ENCODE data around the gene TCAIM.
"Not testable (repeated sequence)": the region's sequence is repeated elsewhere in the genome, so short reads cannot be mapped to it uniquely, and the experiment has no call there.

The TCAIM gene

DNA sequence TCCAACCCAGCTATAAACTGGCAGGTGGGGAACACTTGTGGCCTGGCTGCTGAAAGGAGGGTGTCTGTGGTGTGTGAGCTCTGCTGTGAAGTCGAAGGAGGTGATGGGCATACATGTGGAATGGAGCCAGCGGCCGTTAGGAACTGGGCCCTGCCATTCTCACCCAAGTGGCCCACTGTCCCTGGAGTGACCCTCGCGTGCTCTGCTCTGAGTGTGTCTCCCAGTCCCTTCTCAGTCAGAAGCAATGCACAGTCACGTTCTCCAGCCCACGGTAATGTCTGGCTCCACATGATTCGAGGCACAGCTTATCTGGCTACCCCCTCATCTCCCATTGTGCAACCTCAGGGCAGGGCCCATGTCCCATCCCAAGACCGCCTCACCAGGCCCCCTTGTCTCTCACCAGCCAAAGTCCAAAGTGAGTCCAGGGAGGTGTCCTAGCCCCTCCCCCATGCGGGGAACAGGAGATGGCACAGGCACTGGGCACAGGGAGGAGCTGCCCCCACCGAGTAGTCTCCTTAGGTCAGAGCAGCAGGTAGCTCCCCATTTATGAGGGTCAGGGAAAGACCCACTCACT, 76.0 kb downstream of the TCAIM start:
- DNase-seq = no peak

DNA sequence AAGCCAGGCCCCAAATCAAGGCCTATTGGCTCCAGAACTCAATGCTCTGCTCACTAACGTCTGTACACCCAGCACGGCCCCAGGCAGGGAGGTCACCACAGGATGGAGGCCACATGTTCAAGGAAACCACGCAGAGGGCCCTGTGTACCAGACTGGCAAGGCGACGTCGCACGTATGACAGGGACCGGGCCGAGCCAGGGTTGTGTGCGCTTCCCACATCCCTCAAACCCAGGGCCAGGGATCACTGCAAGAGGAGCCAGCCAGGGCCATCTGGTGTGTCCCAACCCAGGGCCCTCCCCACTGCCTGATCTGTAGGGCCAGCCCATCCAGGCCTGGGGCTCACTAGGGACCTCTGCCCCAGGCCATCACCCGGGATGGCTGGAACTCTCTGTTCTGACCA, 76.9 kb downstream of the TCAIM start:
- DNase-seq = no peak

DNA sequence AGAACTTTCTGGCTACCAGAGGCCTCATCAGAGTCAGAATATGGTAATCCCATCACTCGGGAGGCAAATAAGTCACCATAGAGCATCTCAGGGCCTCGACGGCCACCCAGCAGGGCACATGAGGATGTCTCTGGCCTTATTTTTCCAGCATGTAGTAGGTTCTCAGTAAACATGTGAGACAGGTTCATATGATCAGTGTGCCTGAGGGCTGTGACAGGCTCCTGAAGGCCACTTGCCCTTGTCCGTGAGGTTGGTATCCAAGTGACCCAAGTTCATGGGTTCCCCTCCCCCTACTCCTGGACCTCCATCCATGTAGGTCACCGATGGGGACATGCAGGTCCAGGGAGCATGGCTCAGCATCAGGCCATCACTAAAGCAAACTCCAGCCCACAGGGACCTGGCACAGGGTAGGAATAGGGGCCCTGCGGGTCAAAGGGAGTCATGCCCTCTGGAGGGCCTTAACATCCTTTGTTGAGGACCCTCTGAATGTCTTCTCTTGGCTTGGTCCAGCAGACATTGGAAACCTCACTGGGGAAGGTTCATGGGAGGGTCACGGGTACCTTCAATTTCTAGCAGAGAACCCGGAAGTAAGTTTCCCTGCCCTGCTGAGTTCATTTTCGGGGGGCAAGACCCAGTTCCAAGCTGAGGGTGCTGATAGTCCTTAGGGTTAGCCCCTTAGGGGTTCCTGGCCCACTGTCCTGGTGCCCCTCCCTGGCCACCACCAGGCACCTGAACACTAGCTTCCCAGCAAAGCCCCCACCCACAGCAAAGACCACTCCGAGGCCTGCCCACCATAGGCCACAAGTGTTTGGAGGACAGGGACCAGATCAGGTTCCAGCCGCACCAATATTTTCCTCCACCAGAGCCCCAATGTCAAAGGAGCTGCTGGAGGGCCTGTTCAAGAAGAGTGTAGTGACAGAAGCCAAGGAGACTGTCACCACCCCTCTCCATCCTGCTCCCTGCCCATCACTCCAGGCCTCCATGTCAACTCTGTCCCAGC, 77.8 kb downstream of the TCAIM start:
- DNase-seq = no peak

DNA sequence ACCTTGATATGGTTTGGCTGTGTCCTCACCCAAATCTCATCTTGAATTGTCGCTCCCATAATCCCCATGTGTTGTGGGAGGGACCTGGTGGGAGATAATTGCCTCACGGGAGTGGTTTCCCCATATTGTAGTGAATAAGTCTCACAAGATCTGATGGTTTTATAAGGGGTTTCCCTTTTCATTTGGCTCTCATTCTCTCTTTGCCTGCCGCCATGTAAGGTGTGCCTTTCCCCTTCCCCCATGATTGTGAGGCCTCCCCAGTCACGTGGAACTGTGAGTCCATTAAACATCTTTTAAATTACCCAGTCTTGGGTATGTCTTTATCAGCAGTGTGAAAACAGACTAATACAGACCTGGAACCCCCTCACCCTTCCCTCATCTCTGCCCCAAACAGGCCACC, 79.6 kb downstream of the TCAIM start:
- DNase-seq = not testable (repeated sequence)

DNA sequence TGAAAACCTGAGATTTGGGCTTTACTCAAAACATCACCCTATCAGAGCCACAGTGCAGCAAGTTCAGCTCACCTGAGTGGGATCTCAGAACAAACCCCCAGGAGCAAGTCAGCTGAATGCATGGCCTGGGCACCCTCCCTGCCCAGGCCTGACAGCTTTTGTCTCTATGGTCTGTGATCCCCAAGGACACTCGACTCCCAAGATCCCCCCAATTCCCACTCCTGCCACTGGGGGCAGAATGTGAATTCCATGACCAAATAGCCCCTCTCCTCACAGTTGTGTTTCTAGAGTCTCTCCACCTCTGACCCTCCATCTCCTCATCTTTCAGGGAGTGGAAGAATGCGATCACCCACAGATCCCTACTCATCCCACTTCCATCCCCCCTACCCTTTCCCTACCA, 80.0 kb downstream of the TCAIM start:
- DNase-seq = no peak

DNA sequence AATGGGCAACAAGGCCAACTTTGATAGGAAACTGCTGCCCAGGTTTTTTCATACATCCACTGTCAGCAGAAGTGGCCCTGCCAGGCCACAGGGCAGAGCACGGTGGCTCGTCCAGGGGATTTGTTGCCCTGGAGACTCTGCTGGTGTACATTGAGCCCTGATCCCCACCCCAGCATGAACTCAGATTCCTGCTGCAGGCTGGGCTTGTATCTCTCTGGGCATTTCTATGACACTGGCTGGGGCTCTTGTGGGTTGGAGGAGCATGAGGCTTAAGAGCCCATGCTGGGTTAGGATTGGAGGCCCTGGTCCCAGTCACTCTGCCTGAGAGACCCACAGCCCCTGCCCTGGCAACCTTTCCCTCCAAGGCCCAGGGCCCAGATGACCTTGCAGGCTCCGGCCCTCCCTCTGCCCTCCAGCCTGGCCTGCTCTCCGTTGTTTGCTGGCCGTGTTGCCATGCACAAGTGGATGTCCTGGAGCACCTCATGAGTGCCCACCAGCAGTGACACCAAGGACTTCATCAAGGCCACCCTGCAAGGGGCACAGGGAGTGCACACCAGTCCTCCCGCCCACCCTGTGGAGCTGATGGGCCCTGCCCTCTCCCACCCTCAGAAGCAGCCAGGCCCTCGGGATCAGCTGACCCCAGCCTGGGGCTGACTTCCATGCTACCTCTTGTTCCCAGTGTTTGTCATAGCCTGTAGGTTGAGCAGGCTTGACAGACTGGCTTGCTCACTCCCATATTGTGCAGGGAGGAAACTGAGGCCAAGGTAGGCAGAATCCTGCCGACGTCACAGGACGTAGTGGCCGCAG, 80.8 kb downstream of the TCAIM start:
- no peak for DNase-seq

DNA sequence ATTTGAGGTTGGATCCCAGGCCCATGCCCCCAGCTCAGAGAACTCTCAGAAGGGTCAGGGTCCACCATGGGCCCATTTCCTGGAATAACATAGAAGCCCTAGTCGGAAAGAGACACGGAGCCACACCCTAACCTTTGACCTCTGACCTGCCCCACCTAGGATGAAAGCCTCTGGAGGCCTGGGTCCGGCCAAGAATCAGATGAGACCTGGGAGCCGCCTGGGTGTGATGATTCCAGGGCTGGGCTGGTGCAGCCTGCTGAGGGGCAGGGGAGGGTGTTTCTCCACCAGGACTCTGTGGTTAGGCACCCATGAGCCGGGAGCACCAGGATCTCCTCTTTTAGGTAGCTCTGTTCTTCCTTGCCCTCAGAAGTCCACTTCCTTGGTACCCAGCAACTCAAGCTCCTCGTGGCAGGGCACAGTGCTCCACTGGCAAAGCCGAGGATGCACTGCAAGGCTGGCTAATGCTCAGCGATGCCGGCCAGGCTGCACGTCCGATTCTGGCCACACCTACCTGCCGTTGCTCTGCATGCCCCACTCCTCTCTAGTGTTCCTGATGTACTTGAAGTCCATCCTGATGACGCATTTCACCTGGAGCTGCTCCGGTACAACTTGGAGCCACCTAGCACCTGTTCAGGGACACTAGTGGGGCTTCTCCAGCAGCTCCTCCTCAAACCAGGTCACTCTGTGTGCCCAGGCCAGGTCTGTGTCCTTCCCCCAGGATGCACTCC, 81.5 kb downstream of the TCAIM start:
- no peak for DNase-seq

DNA sequence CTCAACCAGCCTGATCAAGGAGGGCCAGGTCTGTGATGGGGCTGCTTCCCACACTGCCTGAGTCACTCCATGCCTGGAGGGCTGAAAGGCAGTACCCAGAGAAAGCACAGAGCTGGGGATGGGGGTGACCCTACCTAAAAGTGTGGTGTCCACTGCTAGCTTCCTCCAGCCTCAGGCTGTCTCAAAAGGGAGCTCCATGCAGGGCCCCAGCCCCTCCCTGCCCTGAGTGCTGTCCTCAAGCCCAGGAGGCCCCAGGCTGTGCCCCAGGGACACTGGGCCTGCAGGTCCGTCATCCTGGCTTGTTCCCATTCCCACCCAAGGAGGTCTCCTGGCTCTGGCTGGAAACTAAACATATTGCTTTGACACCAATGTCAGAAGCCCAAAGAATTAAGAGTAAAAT, 82.1 kb downstream of the TCAIM start:
- DNase-seq = no peak

DNA sequence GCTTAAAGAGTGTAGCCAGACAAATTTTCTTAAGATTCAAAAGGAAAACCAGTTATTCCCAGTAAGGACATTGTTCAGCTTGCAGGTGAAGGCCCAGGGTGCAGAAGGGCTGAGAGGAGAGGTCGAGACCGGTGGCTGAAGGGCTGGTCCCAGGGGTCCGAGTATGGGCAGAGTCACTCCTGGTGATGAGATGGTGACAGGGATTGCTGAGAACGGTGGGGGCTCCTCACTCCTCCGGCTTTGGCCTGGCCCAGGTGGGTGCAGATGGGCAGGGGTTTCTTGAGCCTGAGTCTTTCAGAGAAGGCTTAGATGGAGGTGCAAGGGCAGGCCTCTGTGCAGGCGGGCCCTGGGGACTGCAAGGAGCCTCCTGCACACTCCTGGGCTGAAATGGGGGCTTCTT, 82.7 kb downstream of the TCAIM start:
- no peak for DNase-seq

DNA sequence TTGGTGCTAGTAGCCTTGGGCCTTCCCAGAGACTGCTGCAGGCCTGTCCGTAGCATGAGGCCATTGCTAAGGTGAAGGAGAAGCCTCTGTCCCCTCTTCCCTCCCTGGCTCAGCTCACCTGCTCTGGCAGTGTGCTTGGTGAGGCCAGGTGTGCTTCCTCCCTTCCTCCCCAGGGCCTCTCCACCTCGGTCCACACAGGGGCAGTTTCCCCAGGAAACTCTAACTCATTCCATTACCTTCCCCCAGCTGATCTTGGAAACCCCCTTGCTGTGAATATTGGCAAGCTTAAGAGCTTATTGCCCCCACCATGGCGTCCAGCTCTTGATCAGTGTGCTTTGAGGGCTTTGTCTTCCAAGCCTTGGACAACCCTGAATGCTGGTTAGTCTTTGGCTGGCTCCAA, 86.2 kb downstream of the TCAIM start:
- DNase-seq = no peak

DNA sequence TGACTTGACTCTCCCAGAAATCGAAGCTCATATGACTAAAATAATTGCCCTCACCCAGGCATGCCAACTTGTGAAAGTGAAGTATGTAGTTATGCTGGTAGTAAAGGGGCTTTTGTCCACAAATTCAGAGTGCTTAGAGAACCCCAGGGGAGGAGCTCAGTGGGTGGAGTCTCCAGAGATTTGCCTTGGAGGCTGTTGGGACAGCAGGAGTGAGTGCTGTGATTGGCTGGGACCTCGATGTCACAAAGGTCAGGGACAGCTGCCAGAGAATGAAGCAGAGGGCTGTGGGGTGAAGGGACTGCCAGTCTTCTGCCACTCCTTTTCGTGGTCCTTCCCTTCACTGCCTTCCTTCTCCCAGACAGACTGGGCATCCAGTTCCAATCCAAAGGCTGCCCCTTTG, 89.1 kb downstream of the TCAIM start:
- DNase-seq = peak in 1 of 56 donors; percentile 4

DNA sequence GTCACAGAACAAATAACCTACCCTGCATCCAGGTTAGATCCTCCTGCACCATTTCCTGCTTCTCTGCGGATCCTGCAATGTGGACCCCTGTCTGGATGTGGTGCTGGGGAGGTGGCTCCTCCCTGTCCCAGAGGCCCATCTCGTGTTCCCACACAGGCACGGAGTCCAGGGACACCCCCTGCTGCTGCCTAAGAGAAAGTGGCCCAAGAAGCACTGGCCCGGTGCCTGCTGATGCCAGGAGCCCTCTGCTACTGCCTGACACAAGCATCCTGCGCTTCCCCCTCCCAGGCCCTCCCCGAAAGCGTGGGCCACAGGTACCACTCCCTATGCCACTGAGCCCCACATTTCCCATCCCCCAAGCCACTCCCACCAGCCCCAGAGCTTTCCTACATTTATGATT, 90.3 kb downstream of the TCAIM start:
- DNase-seq = no peak

DNA sequence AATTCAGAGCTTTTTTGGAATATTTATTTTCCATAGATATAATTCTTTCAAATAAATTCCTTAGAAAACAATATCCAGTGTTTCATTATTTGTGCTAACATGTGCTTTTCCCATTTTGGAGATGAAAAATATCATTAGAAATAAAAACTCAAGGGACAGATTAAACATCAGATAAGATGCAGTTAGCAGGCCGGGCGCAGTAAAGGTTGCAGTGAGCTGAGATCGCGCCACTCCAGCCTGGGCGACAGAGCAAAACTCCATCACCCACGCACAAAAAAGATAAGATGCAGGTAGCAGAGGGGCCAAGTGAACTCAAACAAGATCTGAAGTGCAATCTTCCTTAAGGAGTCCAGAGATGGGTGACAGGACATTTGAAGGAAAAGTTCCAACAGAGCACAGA, 90.9 kb downstream of the TCAIM start:
- DNase-seq = no peak

DNA sequence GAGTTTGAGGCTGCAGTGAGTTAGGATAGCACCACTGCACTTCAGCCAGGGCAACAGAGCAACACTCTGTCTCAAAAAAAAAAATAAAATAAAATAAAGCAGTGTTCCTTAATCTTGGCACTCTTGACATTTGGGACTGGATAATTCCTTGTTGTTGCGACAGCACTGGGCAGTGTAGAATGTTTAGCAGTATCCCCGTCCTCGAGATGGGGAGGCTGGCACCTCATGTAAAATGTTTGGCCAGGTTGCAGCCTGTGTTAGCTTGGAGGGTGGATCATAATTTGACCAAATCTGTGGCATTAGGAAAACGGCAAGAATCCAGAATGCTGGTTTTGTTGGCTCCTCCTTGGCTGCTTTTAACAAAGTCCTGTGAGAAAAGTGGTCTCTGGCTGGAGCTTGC, 91.9 kb downstream of the TCAIM start:
- no peak for DNase-seq

DNA sequence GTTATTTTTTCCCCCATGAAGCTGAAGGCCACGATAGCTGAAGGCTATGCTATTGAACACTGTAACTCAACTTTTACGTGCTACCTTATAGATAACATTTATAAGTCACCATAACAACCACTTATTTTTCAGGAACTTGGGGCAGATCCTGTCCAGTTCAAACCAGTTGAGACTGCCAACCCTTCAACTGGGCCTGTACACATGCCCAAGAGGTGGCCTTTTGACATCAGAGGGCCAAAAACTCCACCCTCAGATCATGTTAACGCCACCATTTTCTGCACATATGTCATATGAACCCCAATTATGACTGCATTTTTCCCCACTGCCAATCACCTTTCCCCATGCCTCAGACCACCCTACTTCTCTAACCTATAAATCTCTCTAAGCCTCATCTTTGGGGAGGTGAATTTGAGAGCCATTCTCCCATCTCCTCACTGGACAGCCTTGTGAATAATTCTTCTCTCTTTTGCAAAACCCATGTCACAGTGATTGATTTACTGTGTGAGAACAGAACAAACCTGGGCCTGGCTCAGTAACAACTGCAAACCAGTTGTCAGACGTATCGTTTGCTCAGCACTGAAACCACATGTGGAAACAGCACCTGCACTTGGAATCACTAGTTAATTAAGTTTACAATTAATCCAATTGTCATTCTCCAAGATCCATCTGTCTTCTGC, 96.4 kb downstream of the TCAIM start:
- no peak for DNase-seq

DNA sequence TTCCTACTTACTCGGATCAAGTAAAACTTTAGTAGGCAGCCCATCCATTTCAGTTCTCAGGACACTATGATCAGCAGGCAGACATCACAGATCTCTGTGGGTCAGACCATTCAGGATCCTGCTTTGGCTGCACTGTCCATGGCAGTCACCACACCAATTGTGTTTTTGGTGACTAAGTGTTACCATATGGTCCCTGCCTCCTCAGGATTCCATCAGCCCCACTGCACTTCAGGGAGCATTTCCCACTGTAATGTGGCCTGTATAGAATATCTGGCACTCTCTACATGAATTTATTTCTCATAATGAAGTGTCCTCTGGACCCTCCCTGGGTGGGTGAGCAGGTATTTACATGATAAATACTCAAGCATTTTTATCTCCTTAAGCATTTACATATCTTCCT, 97.6 kb downstream of the TCAIM start:
- no peak for DNase-seq

DNA sequence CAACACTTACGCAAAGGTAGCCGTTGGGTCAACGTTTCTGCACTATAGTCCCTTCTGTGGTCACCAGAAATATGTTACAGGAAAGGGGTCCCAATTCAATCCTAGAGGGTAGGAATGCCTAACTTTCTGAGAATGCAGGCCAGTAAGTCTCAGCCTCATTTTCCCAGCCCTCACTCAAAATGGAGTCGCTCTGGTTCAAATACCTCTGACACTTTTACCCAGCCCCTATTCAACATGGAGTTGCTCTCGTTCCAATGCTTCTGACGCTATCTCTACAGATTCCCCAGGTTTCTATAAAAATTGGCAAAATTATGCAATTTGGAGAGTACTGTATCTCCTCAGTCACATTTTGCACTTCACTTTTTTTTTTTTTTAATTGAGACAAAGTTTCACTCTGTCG, 99.2 kb downstream of the TCAIM start:
- no peak for DNase-seq

DNA sequence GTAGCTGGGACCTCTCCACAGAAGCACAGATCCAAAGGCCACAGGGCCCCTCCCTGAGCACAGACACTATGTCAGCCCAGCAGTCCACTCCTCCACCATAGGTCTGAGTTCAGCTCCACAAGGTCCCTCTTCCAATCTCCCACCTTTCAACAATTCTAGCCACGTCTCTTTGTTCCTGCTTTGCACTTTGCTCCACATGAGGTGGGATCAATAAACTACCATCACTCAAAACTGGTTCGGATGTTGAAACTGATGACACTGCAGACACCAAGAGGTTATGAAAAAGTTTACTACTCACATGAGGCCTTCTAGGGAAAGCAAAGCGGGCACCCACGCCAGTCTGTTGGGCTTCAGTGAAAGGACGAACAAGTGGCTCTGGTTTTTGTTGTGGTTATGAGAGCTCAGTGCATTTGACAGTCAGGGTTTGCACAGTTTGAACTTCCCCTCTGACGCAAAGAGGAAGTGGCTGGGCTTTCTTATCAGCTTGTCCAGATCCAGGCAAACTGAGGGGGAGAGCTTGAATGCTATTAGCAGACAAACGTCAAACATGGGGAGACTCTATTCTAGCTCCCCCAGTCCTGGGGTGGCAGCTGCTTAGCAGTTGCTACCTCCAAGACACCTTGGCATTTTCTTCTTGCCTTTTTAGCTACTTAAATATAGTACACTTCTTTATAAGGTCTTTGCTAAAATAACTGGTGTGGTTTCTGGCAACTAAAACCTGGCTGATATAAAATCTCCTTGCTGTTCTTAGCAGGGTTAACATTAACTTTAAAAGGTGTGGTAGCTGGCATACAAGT, 101.1 kb downstream of the TCAIM start:
- peak in 23 of 56 donors; percentile 3 to 55 (median 10) for DNase-seq

DNA sequence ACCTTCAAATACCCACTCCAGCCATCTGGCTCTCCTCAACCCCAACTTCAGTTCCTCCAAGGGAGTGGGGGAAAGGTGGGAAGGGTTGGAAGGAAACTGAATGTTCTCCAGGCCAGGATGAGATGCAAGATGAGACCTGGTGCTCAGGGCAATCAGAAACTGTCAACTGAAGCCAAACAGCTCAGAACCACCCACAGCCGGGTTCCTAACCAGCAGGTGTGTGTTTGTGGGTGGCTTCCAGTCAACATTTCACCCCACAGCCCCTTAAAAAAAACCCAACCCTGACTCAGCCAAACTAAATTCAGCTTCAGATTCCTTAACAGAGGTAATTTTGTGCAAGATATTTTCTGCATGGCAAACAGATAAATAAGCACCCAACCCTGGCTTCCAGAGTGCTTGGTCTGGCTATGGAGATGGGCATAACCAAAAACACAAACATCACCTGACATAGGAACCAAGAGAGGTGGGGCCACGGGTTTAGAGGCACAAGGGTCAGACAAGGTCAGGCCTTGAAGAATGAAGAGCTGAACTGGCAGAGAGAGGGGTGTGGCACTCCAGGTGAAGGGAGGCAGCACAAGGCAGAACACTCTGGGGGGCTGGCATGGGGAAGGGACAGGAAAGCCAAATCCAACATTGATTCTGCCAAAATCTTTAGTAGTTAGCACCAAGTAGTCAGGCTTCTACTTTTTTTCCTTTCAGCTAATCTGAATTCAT, 104.2 kb downstream of the TCAIM start:
- DNase-seq = no peak

Measured in amygdala (tissue), 56 donors.